CD4-positive, alpha-beta T cell treated with Interleukin-6 at 100 ng/mL for 8 hours (primary cell): ENCODE data around the gene WDR62.
A peak's percentile ranks its signal among the peaks of the same experiment; 100 is the strongest.
"Not testable (repeated sequence)": the region's sequence is repeated elsewhere in the genome, so short reads cannot be mapped to it uniquely, and the experiment has no call there.

ENCODE experiments used
- DNase-seq: peaks from one replicate; pipeline ENCODE4 v3.0.0-alpha.2; 2020; ENCODE audit warnings: mixed read lengths, low spot score

WDR62 gene

DNA sequence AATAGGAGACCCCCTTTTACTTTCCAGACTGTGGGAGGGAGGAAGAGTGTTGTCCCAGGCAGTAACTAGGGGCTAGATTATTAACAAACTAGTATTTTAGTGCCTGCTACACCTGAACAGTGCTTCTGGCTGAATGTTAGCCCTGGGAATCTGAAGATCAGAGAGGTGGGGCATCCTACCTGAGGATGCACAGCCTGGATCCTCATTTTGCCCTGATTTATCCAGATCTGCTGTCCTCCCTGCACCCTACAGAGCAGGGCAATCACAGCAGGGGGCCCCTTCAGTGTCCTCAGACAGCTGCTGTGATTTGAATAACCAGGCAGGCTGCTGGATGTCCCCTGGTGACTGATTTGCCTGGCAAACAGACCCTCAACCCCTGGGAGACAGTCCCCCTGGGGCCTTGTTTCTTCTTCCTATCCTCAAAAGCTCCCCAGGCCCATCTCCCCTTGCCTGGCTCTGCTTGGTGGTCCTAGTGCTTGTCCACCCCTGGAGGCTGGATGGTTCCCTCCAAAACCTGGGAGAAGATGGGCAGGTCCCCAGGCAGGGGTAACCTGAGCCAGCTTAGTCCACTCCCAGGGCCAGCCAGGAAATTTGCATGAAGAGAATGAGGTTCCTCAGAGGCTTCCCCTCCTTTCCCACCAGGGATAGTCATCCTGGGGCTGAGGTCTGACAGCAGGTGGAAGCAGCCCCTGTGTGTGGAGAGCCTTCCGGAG lies 55.9 kb downstream of the WDR62 start, which contains the start of gene OVOL3:
Gene OVOL3 (plus strand): TSS at position 657 of the 713 bp plus-strand sequence. CDS start 60 bp downstream, outside the sequence.
- no peak for DNase-seq

DNA sequence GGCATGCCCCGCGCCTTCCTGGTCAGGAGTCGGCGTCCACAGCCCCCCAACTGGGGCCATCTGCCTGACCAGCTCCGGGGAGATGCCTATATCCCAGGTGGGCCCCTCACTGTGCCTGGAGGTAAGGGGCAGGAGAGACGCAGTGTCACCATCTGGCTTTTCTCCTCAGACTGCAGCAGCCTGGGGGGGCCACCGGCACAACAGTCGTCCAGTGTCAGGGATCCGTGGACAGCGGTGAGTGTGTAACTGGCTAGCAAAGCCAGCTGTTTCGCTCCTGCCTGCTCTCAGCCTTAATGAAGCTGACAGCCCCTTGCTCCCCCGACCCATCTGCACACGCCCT lies 56.5 kb downstream of the WDR62 start:
- no peak for DNase-seq

DNA sequence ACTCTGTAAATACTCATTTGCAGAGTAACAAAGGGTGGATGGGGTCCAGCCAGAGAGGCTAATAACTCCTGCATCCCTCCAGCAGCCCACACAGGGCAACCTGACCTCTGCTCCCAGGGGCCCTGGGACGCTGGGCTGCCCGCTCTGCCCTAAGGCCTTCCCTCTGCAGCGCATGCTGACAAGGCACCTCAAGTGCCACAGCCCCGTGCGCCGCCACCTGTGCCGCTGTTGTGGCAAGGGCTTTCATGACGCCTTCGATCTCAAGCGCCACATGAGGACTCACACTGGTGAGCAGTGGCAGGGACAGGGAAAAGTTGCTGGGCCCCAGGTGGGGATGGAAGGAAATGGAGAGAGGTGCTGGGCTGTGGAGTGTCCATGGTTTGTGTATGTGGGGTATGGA lies 58.0 kb downstream of the WDR62 start:
- DNase-seq, result no peak

DNA sequence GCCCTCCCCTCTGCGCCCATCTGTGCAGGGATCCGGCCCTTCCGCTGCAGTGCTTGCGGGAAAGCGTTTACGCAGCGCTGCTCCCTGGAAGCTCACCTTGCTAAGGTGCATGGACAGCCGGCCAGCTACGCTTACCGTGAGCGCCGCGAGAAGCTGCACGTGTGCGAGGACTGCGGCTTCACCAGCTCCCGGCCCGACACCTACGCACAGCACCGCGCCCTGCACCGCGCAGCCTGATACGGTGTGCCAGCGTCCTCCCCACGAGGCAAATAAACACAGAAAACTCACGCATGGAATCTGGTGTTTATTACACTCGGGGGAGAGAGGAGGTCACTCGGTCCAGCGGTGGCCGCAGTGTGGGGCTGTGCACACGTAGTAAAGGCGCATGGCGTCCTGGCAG lies 58.7 kb downstream of the WDR62 start:
- no peak for DNase-seq

DNA sequence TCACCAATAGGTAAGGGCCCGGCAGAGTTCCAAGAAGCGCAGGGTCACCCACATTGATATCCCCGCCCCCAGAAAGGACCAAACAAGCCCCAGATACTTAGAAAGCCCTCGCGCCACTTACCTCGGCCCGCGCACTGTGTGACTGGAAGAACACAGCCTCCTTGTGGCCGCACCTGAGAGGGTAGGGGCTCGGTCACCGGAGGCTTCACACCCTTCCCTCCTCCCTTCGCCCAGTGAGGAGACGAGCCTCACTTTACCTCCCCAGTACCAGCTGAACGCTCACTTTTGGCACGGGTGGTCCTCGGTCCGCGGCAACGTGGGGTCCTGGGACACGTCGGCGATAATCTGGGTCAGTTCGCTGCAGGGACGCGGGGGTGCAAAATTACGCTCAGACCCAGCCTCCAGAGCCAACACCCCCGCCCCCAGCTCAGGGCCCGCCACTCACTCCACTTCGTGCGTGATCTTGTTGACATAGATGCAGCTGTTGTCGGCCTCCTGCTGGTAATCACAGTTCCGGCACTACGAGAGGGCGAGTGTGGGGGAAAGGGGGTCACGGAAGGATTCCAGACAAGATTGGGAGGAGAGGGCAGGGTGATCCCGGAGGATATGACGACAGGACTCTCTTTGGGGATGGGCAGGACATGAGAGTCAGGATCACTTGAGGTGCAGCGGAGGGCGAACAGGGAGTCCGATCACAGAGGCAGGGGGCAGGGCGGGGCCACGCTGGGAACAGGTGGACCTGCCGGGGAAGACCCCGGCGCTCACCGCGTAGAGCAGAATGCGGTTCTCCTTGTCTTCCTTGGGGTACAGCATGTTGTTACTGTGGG lies 59.4 kb downstream of the WDR62 start:
- DNase-seq, result no peak

GRCh38 chr19:36114721-36115452 lies 60.2 kb downstream of the WDR62 start, which contains the start of gene POLR2I:
POLR2I (minus strand) TSS chr19:36114875; CDS start chr19:36114856, 19 bp downstream.
- DNase-seq, result peak; percentile 100

DNA sequence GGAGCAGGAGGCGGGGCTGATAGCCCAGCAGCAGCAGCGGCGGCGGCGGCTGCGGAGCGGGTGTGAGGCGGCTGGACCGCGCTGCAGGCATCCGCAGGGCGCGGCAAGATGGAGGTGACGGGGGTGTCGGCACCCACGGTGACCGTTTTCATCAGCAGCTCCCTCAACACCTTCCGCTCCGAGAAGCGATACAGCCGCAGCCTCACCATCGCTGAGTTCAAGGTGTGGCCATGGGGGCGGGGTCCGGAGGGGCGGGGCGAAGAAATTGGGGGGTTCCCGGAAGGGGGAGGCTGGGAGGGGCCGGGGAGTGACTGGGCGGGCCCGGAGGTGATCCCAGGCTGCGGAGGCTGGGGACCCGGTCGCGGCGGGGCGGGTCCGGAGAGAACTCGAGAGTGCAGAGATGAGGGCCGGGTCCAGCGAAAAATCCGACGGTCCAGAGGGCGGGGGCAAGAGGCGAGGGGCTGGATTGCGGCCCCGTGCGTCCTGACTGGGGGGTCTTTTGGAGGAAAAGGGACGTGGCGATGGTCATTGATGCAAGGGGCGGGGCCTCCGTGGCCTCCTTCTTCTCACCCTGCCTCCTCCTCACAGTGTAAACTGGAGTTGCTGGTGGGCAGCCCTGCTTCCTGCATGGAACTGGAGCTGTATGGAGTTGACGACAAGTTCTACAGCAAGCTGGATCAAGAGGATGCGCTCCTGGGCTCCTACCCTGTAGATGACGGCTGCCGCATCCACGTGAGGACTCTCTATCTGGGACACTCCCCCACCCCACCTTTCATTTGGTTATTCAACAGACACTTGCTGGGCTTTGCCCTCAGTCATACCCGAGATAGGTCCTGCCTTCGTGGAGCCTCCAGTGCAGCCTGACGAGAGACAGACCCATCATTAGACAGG lies 61.0 kb downstream of the WDR62 start, which contains the start of gene TBCB:
Gene TBCB (plus strand): TSS at position 16 of the 891 bp plus-strand sequence. CDS start 93 bp downstream, at position 109.
- peak; percentile 90 for DNase-seq

- DNase-seq, result no peak
Observed at GRCh38 chr19:36116344-36116637, 61.6 kb downstream of the WDR62 start.

GRCh38 chr19:36120092-36120983 lies 65.6 kb downstream of the WDR62 start:
- no peak for DNase-seq

DNA sequence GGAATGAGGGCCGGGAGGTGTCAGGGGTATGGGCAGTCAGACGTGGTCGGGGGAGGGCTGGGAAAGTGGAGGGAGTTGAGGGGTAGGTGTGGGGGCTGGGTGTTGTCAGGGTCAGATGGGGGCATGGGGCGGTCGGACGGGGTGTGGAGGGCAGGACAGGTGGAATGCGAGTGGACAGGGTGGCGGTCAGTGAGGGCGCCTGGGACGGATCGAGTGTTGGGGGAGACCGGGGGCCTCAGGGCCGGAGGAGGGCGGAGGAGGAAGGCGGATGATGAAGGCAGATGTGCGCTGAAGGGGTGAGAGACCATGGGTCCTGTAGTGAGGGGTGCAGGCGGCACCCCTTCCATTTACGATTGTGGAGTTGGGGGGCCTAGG lies 66.3 kb downstream of the WDR62 start:
- no peak for DNase-seq

DNA sequence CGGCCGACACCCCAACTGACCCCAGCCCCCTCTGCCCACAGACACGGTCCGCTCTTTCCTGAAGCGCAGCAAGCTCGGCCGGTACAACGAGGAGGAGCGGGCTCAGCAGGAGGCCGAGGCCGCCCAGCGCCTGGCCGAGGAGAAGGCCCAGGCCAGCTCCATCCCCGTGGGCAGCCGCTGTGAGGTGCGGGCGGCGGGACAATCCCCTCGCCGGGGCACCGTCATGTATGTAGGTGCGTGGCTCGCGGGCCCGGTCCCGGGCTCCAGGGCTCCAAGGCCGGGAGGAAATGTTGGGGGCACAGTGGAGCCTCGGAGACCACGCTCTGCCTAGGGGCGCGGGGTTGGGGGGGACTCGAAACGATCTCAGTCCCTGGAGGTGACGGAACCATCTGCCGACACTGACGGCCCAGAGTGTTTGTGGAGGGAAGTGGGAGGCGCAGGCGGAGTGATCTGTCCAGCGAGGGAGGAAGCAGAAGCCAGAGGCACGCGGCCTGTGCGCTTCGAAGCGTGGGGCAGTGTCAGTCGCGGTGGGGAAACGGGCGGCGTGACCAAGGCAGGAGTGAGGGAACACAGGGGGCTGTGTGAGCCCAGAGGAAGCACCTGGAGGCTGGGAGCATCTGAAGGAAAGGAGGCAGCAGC lies 66.9 kb downstream of the WDR62 start:
- no peak for DNase-seq

DNA sequence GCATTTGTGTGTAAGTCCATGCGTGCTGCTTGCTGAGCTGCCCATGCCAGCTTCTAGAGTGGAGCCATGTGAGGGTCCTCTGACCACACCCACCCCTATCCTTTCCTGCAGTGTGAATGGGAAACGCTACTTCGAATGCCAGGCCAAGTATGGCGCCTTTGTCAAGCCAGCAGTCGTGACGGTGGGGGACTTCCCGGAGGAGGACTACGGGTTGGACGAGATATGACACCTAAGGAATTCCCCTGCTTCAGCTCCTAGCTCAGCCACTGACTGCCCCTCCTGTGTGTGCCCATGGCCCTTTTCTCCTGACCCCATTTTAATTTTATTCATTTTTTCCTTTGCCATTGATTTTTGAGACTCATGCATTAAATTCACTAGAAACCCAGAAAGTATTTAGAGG lies 70.9 kb downstream of the WDR62 start:
- DNase-seq, result no peak

DNA sequence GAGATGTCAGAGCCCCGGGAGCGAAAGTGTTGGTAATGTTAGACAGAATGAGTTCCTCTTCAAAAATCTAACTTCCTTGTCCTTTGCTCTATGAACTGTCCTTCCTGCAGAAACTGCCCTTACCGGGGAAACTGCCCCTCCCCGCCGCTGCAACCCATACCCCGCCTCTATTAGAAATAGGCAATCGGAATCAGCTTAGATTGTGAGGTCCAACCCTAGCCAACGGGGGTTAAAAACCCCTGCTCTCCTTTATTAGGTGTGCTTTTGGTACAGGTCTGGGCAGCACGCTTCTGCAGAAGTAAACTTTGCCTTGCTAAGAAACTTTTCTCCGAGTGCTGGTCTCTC lies 73.7 kb downstream of the WDR62 start:
- DNase-seq, result no peak

DNA sequence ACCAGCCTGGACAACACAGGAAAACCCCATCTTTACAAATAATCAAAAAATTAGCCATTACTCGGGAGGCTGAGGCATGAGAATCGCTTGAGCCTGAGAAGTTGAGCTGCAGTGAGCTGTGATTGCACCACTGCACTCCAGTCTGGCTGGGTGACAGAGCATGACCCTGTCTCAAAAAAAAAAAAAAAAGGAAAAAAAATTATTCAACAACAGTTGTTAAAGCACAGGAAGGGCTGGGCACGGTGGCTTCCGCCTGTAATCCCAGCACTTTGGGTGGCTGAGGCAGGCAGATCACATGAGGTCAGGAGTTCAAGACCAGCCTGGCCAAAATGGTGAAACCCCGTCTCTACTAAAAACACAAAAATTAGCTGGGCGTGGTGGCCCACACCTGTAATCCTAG lies 76.5 kb downstream of the WDR62 start:
- not testable (repeated sequence) for DNase-seq

- DNase-seq, result not testable (repeated sequence)
Observed at GRCh38 chr19:36134867-36135266, 80.2 kb downstream of the WDR62 start.

- DNase-seq, result no peak
Observed at GRCh38 chr19:36136964-36137686, 82.4 kb downstream of the WDR62 start.

- DNase-seq, result no peak
Observed at GRCh38 chr19:36139120-36139472, 84.4 kb downstream of the WDR62 start.

DNA sequence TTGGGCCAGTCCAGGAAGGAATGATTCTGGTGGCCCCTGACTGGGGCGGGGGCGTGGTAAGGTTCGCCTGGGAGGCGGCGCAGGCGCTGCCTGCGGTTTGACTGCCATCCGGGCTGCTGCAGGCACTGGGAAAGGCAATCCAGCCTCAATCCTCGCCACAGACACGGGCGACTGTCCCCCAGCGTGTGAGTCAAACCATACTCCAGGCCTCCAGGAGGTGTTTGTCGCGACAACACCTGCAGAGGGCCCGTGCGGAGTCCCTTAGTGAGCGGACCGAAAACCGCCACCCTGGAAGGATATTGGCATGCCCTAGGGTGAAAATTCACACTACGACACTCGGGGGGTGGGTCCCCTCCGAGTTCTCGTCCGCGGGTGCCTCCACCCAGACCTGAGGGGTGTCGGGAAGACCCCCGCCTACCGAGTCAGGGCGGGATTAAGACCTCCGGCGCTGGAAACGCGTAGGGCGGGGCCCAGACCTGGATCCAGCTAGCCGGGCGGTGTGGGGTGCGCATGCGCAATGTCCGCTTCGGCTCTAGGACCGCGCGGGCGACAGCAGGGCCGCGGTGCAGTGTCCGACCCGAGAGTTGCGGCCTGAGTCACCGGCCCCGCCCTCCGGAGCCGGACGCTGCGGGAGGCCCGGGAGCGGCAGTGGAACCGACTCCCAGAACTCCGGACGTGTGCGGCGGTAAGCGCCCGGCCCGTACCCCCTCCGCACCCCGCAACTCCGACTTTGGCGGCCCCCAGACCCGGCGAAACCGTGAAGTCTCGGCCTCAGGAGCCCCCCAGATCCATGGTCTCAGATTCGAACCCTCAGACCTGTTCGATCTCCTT lies 85.0 kb downstream of the WDR62 start, which contains the start of gene CAPNS1:
Gene CAPNS1 (plus strand): TSS at position 594 of the 831 bp plus-strand sequence. CDS start 946 bp downstream, outside the sequence.
- peak; percentile 91 for DNase-seq
